OCI-LY1 (cell line): ENCODE measurements around the gene LIMS2.

Source experiments
- H2AFZ ChIP-seq: fragments of 200-600 bp; sonication (generic), shearing (Covaris generic); 2 replicates; pipeline ENCODE4 v1.6.0; 2014; ENCODE audit warnings: antibody characterized with exemption, mild to moderate bottlenecking, low read length
- H3F3A ChIP-seq: fragments of 200-600 bp; sonication (generic), shearing (Covaris generic); 2 replicates; pipeline ENCODE4 v1.6.0; 2014; ENCODE audit warnings: mild to moderate bottlenecking, antibody characterized with exemption, low read length, moderate library complexity; ENCODE audit not compliant: insufficient read depth
- H3K27ac ChIP-seq: fragments of 200-600 bp; sonication (generic); 2 replicates; pipeline ENCODE4 v1.5.1; 2014; ENCODE audit warnings: low read length, mixed run types, mild to moderate bottlenecking, low read depth; ENCODE audit not compliant: poor library complexity, severe bottlenecking
- H3K27me3 ChIP-seq: fragments of 200-600 bp; sonication (generic); 2 replicates; pipeline ENCODE4 v1.6.0; 2014; ENCODE audit warnings: antibody characterized with exemption, mild to moderate bottlenecking, low read length, moderate library complexity; ENCODE audit not compliant: insufficient read depth
- H3K36me3 ChIP-seq: fragments of 200-600 bp; sonication (generic); 2 replicates; pipeline ENCODE4 v1.6.1; 2014; ENCODE audit warnings: mild to moderate bottlenecking, antibody characterized with exemption, low read length, moderate library complexity, mixed read lengths; ENCODE audit not compliant: insufficient read depth
- H3K4me1 ChIP-seq: fragments of 200-600 bp; sonication (generic); 2 replicates; pipeline ENCODE4 v1.5.1; 2014; ENCODE audit warnings: mild to moderate bottlenecking, low read length, moderate library complexity; ENCODE audit not compliant: insufficient read depth, severe bottlenecking
- H3K4me2 ChIP-seq: fragments of 200-600 bp; sonication (generic), shearing (Covaris generic); 2 replicates; pipeline ENCODE4 v1.6.1; 2014; ENCODE audit warnings: low read length
- H3K4me3 ChIP-seq: fragments of 200-600 bp; sonication (generic); 2 replicates; pipeline ENCODE4 v1.5.1; 2014; ENCODE audit warnings: low read length, low read depth, mild to moderate bottlenecking, mixed read lengths; ENCODE audit not compliant: poor library complexity, severe bottlenecking
- H3K79me2 ChIP-seq: fragments of 200-600 bp; shearing (Covaris generic); 2 replicates; pipeline ENCODE4 v1.6.1; 2016; ENCODE audit warnings: mixed run types, low read length, mixed read lengths; ENCODE audit not compliant: insufficient read depth
- H3K9ac ChIP-seq: fragments of 200-600 bp; sonication (generic), shearing (Covaris generic); 2 replicates; pipeline ENCODE4 v1.6.1; 2014; ENCODE audit warnings: mild to moderate bottlenecking, low read length, mixed read lengths
- H3K9me2 ChIP-seq: fragments of 200-600 bp; sonication (generic), shearing (Covaris generic); 2 replicates; pipeline ENCODE4 v1.6.1; 2014; ENCODE audit warnings: low read depth, mild to moderate bottlenecking, low read length, mixed read lengths
- H3K9me3 ChIP-seq: fragments of 200-600 bp; shearing (Covaris generic); 2 replicates; pipeline ENCODE4 v1.6.1; 2014; ENCODE audit warnings: low read length, mixed read lengths
- H4K20me1 ChIP-seq: fragments of 200-600 bp; sonication (generic), shearing (Covaris generic); 2 replicates; pipeline ENCODE4 v1.6.0; 2016; ENCODE audit warnings: mild to moderate bottlenecking, low read length; ENCODE audit not compliant: insufficient read depth
- CTCF ChIP-seq: fragments of 200-600 bp; sonication (generic), shearing (Covaris generic); IDR thresholded peaks from 2 replicates; pipeline ENCODE4 v1.5.1; 2017; ENCODE audit warnings: mild to moderate bottlenecking, antibody characterized with exemption, low read length, moderate library complexity, mixed read lengths
- EZH2 ChIP-seq: fragments of 200-600 bp; sonication (generic), shearing (Covaris generic); IDR thresholded peaks from 2 replicates; pipeline ENCODE4 v1.8.0; 2017; ENCODE audit warnings: borderline replicate concordance, mixed run types, mild to moderate bottlenecking, antibody characterized with exemption, low read length, moderate library complexity, mixed read lengths

LIMS2 gene

GRCh38 chr2:127688405-127688804 is 13.1 kb upstream of the LIMS2 start:
- H3K36me3 ChIP-seq, result no peaks in the 10 kb centered on the region; the same call in 1 of the 2 replicates
- H3K4me2 ChIP-seq, result no peak overlapping the region
- H3K4me1 ChIP-seq, result no peaks in the 10 kb centered on the region
- no peaks in the 10 kb centered on the region for H3K9me2 ChIP-seq
- H2AFZ ChIP-seq, result no peak overlapping the region
- H3F3A ChIP-seq, result no peaks in the 10 kb centered on the region
- H4K20me1 ChIP-seq, result no peaks in the 10 kb centered on the region
- H3K27ac ChIP-seq, result no peak overlapping the region
- TF ChIP-seq CTCF (no peak), EZH2 (no peak)
- no peaks in the 10 kb centered on the region for H3K79me2 ChIP-seq
- H3K4me3 ChIP-seq, result no peak overlapping the region
- peaks cover 12% of the 10 kb centered on the region; the same call in 1 of the 2 replicates for H3K9me3 ChIP-seq
- no peaks in the 10 kb centered on the region for H3K27me3 ChIP-seq
- no peak overlapping the region for H3K9ac ChIP-seq

GRCh38 chr2:127685410-127686080 is 10.2 kb upstream of the LIMS2 start:
- no peaks in the 10 kb centered on the region; the same call in 1 of the 2 replicates for H3K36me3 ChIP-seq
- peaks cover 9% of the 10 kb centered on the region; the same call in 1 of the 2 replicates for H3K9me3 ChIP-seq
- no peak overlapping the region for H3K9ac ChIP-seq
- no peaks in the 10 kb centered on the region for H4K20me1 ChIP-seq
- H3K79me2 ChIP-seq, result no peaks in the 10 kb centered on the region
- H3K4me1 ChIP-seq, result no peaks in the 10 kb centered on the region
- 0 out of 2 replicates have a peak, but pooled peaks cover 4% of the 10 kb centered on the region for H3K27me3 ChIP-seq
- no peak overlapping the region for H3K4me2 ChIP-seq
- no peak for TF ChIP-seq CTCF
- TF ChIP-seq EZH2, result no peak
- H3K9me2 ChIP-seq, result no peaks in the 10 kb centered on the region
- no peak overlapping the region for H2AFZ ChIP-seq
- H3K4me3 ChIP-seq, result no peak overlapping the region
- no peak overlapping the region for H3K27ac ChIP-seq
- H3F3A ChIP-seq, result no peaks in the 10 kb centered on the region

- H3K27me3 ChIP-seq, result 0 out of 2 replicates have a peak, but pooled peaks cover 4% of the 10 kb centered on the region
- H3K4me1 ChIP-seq, result no peaks in the 10 kb centered on the region
- H3F3A ChIP-seq, result no peaks in the 10 kb centered on the region
- H3K4me3 ChIP-seq, result no peak overlapping the region
- H3K9me3 ChIP-seq, result peaks cover 4% of the 10 kb centered on the region; the same call in 1 of the 2 replicates
- H4K20me1 ChIP-seq, result no peaks in the 10 kb centered on the region
- H3K9me2 ChIP-seq, result no peaks in the 10 kb centered on the region
- H3K79me2 ChIP-seq, result no peaks in the 10 kb centered on the region
- H2AFZ ChIP-seq, result no peak overlapping the region
- no peaks in the 10 kb centered on the region for H3K36me3 ChIP-seq
- TF ChIP-seq EZH2 (no peak), CTCF (no peak)
- no peak overlapping the region for H3K27ac ChIP-seq
- H3K4me2 ChIP-seq, result no peak overlapping the region
- H3K9ac ChIP-seq, result no peak overlapping the region
Measured at GRCh38 chr2:127683757-127684156, 8.4 kb upstream of the LIMS2 start.
